Neural crest cell (in vitro differentiated cells): ENCODE measurements around the gene EAF2. TPM values are rescaled to one million over a fixed set of nuclear protein-coding genes. Genes with fewer than 3 reads are reported as not detected.

Experiments used
- DNase-seq: peaks from one replicate; pipeline ENCODE4 v3.0.0; 2021; ENCODE audit warnings: low read depth, mixed read lengths, low spot score
- H3K27ac Mint-ChIP-seq: one replicate; pipeline ENCODE4 v1.8.0; 2021; ENCODE audit warnings: mild to moderate bottlenecking, mixed read lengths; ENCODE audit not compliant: unreplicated experiment
- H3K27me3 Mint-ChIP-seq: 2 replicates; pipeline ENCODE4 v1.8.0; 2021; ENCODE audit warnings: low read depth, mild to moderate bottlenecking, mixed read lengths
- H3K36me3 Mint-ChIP-seq: 2 replicates; pipeline ENCODE4 v1.8.0; 2021; ENCODE audit warnings: low read depth, mild to moderate bottlenecking, mixed read lengths
- H3K4me1 Mint-ChIP-seq: 2 replicates; pipeline ENCODE4 v1.8.0; 2021; ENCODE audit warnings: mixed read lengths
- H3K4me3 Mint-ChIP-seq: one replicate; pipeline ENCODE4 v1.8.0; 2021; ENCODE audit warnings: mild to moderate bottlenecking, mixed read lengths
- H3K9me3 Mint-ChIP-seq: 2 replicates; pipeline ENCODE4 v1.8.0; 2021; ENCODE audit warnings: mixed read lengths
- total RNA-seq: library from RNA; stranded (reverse); gene quantifications from 2 replicates; pipeline ENCODE4 v1.2.1, GENCODE V29; 2021
- TF ChIP-seq, protein P1 (sequence below): fragments of 200-600 bp; sonication (generic); conservative IDR thresholded peaks from 2 replicates; pipeline ENCODE4 v1.5.0; 2021; ENCODE audit warnings: antibody characterized with exemption, mild to moderate bottlenecking

EAF2 gene
- total RNA-seq, 1 donor from 2014 or later, result 4.0 TPM

DNA sequence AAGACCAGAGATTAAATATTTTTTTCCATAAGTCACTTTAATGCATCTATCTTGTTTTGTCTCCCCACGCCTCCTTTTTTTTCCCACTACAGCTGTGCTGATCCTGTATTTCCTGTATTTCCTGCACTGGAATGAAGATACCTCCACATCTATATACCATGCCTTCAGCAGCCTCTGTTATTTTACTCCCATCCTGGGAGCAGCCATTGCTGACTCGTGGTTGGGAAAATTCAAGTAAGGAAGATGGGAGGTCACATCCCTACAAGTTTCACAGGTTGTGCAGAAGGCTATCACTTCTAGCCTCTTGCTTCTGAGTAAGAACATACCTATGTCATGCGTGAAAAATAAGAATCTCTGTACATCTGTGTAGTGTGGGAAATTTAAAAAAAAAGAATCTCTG is 62.3 kb downstream of the EAF2 start:
- Mint-ChIP-seq H3K4me3 (no peak overlapping the region), H3K9me3 (no peaks in the 10 kb centered on the region), H3K27ac (no peak overlapping the region), H3K27me3 (no peaks in the 10 kb centered on the region), H3K36me3 (no peaks in the 10 kb centered on the region), H3K4me1 (no peaks in the 10 kb centered on the region)
- TF ChIP-seq, protein P1, sequence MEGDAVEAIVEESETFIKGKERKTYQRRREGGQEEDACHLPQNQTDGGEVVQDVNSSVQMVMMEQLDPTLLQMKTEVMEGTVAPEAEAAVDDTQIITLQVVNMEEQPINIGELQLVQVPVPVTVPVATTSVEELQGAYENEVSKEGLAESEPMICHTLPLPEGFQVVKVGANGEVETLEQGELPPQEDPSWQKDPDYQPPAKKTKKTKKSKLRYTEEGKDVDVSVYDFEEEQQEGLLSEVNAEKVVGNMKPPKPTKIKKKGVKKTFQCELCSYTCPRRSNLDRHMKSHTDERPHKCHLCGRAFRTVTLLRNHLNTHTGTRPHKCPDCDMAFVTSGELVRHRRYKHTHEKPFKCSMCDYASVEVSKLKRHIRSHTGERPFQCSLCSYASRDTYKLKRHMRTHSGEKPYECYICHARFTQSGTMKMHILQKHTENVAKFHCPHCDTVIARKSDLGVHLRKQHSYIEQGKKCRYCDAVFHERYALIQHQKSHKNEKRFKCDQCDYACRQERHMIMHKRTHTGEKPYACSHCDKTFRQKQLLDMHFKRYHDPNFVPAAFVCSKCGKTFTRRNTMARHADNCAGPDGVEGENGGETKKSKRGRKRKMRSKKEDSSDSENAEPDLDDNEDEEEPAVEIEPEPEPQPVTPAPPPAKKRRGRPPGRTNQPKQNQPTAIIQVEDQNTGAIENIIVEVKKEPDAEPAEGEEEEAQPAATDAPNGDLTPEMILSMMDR, result no peak
- DNase-seq, result no peak

DNA sequence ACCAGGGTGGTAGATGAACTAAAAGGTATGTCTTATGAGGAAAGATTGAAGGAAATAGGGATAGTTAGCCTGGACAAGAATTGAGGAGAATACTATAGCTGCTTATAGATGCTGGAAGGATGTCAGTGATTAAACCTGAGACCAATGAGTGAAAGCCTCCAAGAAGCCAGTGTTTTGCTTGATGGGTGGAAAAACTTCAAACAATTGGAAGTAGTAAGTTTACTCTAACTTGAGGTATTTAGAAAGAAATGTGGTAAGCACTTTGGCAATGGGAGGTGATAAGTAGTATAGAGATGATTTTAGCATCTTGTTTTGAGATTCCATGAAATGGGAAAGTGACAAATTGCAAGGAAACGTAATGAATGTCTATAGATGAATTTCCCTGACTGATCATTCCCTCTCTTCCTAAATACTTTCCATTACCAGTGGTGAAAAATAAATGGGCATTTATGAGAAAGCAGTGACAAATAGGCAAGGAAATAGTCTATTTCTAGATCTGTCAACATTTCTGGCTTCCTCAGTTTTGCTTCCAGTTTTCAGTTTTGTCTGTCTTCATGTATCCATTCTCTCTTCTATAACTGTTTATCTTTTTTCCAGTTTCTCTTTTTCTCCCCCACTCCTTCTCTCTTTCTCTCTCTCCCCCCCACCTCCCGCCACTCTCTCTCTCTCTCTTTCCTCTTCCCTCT is 78.4 kb downstream of the EAF2 start:
- TF ChIP-seq, protein P1, result no peak
- peaks cover 2% of the 10 kb centered on the region for H3K9me3 Mint-ChIP-seq
- H3K4me3 Mint-ChIP-seq, result no peak overlapping the region
- no peak for DNase-seq
- peaks cover 4% of the 10 kb centered on the region for H3K4me1 Mint-ChIP-seq
- peaks cover 4% of the 10 kb centered on the region for H3K36me3 Mint-ChIP-seq
- no peaks in the 10 kb centered on the region for H3K27me3 Mint-ChIP-seq
- H3K27ac Mint-ChIP-seq, result no peak overlapping the region

DNA sequence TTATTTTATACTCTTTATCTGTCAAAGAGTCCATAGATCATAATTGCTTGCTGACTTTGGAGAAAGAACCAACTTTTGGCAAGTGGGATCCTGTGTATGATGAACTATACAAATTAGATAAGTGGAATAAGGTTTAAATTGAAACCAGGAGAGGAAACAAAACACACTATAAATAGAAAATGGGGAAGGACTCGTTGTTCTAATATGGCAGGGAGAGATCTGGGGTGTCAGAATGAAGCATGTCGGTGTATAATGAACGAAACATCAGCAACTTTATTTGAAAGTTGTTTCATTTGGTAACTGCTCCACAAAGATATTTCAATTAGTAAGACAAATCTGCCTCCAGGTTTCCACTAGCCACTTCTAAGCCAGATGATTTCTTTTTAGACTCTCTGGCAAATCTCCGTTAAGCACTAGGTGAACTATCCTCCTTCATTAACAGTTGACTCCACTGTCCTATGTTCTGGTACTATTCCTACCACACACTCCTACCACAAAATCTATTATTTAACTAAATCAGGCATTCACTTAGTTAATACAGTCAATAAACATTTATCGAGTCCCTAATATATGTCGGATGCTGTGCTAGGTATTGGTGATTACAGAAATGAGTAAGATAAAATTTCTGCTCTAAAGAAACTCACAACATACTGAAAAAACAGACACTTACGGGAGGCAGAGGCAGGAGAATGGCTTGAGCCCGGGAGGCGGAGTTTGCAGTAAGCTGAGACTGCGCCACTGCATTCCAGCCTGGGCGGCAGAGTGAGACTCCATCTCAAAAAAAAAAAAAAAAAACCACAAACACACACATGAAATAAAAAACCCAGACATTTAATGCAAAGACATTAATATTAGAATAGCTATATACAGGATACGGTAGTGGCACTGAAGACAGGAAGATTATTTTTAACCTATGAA is 79.3 kb downstream of the EAF2 start:
- Mint-ChIP-seq H3K27ac (no peak overlapping the region), H3K4me3 (no peak overlapping the region), H3K4me1 (peaks cover 4% of the 10 kb centered on the region), H3K27me3 (no peaks in the 10 kb centered on the region), H3K36me3 (peaks cover 2% of the 10 kb centered on the region), H3K9me3 (no peaks in the 10 kb centered on the region)
- no peak for DNase-seq
- TF ChIP-seq, protein P1, result no peak

DNA sequence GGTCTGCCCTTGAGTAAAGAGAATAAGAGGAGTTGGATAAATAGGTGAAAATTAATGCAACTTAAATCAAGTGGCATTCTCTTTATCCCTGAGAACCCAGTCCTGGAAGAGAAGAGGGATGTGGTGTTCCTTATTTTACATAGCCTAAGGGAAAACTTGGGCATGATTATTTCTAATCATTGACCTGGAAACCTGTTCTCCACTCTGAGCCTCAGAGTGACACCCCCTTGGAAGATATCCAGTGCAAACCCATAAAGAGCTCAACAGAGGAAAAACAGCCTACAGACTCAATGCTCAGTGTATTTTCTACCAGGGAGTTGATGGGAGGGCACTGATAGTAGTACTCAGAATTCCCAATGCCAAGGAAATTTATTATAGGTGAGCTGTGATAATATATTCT is 81.2 kb downstream of the EAF2 start:
- TF ChIP-seq, protein P1, result no peak
- no peaks in the 10 kb centered on the region for H3K36me3 Mint-ChIP-seq
- DNase-seq, result no peak
- no peaks in the 10 kb centered on the region for H3K27me3 Mint-ChIP-seq
- peaks cover 4% of the 10 kb centered on the region for H3K4me1 Mint-ChIP-seq
- no peaks in the 10 kb centered on the region for H3K9me3 Mint-ChIP-seq
- no peak overlapping the region for H3K27ac Mint-ChIP-seq
- H3K4me3 Mint-ChIP-seq, result no peak overlapping the region

DNA sequence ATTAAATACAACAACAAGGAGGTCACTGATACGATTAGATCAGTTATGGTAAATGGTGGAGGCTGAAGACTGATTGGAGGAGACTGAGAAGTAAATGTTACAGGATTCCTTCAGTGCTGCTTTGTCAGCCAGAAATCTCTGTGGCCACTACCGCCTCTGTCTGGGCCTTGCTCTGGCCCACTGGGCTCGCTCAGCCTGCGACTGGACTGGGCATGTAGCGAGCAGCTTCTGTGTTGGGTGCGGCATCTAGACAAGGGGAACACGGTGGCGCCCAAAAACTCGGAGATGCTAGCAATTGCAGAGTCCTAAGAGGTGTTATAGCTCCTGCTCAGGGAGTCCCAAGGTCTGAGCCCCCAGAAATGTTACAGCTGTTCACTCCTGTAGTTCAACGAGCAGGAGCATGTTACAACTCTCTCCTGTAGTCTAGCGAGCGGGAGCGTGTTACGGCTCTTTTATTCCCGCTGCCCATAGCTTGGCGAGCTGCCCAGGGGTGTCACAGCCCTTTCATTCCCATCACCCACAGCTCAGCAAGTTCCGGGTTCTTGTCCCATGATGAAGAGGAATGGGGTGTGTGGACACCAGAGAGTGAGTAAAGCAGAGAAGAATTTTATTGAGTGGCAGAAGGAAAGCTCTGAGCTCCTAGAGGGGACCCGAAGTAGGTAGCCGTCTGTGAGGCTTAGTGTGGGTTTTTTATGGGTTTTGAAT is 83.9 kb downstream of the EAF2 start:
- H3K27me3 Mint-ChIP-seq, result no peaks in the 10 kb centered on the region
- TF ChIP-seq, protein P1, result no peak
- no peaks in the 10 kb centered on the region for H3K9me3 Mint-ChIP-seq
- H3K4me3 Mint-ChIP-seq, result no peak overlapping the region
- H3K36me3 Mint-ChIP-seq, result no peaks in the 10 kb centered on the region
- no peak for DNase-seq
- H3K4me1 Mint-ChIP-seq, result peaks cover 4% of the 10 kb centered on the region
- H3K27ac Mint-ChIP-seq, result no peak overlapping the region
